GM12872 (cell line): Measurements from ENCODE around the gene LYPD8.

ENCODE experiments used
- TF ChIP-seq, protein P1 (sequence below): IDR thresholded peaks from 3 replicates; pipeline ENCODE4 v1.5.1; 2011; ENCODE audit warnings: low read depth, mild to moderate bottlenecking, low read length, moderate library complexity; ENCODE audit not compliant: insufficient read depth

LYPD8 gene

DNA sequence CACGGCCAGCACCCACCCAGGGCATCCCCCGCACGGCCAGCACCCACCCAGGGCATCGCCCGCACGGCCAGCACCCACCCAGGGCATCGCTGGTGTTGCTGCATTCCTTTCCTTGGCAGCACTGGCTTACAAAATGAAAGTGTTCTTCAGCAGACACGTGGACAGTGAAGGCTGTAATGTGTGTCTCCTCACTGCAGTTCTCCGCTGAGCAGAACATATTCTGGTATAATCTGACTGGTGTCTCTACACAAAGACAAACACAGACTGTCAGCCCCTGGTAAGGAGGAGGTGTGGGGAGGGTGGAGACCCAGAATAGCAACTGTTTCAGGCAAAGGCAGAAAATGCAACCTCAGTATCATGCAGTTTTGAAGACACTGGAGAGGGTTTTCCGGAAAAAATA lies 7.3 kb downstream of the LYPD8 start:
- TF ChIP-seq, protein P1, sequence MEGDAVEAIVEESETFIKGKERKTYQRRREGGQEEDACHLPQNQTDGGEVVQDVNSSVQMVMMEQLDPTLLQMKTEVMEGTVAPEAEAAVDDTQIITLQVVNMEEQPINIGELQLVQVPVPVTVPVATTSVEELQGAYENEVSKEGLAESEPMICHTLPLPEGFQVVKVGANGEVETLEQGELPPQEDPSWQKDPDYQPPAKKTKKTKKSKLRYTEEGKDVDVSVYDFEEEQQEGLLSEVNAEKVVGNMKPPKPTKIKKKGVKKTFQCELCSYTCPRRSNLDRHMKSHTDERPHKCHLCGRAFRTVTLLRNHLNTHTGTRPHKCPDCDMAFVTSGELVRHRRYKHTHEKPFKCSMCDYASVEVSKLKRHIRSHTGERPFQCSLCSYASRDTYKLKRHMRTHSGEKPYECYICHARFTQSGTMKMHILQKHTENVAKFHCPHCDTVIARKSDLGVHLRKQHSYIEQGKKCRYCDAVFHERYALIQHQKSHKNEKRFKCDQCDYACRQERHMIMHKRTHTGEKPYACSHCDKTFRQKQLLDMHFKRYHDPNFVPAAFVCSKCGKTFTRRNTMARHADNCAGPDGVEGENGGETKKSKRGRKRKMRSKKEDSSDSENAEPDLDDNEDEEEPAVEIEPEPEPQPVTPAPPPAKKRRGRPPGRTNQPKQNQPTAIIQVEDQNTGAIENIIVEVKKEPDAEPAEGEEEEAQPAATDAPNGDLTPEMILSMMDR, result no peak

DNA sequence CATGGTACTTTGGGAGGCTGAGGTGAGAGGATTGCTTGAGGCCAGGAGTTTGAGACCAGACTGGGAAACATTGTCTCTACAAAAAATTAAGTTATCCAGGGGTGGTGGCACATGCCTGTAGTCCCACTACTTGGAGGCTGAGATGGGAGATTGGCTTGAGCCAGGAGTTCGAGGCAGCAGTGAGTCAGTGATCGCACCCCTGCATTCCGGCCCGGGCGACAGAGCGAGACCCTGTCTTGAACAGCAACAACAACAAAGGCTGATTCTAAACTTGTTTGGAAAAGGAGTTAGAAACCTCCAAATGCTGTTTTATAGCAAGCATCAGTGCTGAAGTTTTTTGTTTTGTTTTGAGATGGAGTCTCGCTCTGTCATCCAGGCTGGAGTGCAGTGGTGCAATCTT lies 14.7 kb downstream of the LYPD8 start:
- TF ChIP-seq, protein P1, result no peak

DNA sequence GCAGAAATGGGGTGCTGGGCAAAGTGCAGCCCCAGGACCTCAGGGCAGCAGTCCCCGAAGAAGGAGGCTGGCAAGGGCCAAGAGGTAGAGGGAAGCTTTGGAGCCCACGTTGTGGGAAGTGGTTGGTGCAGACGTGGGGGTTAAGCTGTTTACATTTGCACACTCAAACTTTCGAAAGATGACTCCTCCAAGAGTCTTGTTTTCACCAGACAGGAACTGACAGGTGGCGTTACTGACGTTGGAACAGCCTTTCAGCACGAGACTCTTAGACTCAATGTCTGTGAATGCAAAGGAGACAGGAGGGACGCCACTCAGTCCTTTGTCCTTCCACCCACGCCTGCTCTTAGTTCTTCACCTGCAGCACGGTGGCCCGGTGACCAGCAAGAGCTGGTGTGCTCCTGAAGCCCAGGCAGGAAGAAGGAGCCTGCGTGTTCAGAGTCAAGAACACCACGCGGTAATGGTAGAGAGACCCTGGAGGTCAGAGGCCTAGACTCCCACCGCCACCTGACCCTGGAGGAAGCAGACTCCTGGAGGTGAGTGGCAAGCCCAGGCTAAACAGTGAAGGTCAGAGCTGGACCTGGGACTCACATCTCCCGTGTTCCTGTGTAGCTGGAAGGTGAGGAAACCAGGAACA lies 15.9 kb downstream of the LYPD8 start:
- TF ChIP-seq, protein P1, result no peak

DNA sequence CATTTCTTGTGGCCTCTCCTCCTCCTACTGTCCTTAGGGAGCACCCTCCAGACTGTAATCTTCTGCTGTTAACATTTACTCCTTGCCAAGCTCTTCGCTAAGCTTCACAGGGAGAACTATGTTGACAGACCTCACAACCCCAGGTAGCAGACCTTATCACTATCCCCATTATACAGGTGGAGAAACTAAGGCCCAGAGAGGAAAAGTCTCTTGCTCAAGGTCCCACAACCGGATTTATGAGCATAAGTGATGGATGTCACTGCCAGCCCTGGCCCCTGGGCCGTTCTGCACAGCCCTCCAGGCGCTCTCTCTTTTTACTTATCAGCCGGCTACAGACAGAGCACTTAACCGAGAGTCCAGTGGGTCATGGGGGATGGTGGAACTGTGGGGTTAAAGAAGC lies 18.1 kb downstream of the LYPD8 start:
- TF ChIP-seq, protein P1, result no peak

DNA sequence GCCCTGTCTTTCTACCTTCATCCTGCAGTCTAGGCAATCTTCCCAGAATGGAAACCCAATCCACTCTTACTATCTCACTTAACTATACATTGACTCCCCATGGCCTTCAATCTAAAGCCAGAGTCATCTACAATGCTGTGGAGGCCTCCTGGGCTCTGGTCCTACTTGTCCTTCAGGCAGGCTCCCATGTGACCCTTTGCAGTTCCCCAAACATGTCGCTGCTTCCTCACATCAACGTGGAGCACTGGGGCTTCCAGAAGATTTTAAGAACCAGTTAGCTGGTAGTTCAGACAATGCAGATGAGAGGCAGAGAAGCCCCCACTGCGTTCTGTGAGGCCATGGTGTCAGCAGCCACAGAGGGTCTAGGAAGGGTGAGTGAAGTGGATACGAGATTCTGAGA lies 18.6 kb downstream of the LYPD8 start:
- TF ChIP-seq, protein P1, result no peak

DNA sequence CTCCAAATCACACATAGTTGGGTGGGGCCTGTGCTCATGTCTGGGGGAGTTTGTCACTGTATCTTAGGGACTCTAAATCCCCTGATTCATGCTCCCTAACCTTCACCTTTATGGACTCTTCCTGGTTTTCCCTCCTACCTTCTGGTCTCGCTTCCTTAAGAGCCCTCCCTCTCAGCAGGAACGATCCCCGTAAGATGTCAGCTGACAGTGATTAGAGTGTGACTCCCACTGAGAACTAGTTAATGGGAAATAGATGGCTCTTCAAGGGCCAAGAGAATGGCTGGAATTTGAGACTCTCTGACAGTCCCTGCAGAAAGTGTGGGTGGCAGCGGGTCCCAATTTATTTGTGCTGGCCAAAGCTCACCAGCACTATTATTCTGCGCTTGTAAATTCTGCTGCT lies 22.0 kb downstream of the LYPD8 start:
- TF ChIP-seq, protein P1, result no peak

DNA sequence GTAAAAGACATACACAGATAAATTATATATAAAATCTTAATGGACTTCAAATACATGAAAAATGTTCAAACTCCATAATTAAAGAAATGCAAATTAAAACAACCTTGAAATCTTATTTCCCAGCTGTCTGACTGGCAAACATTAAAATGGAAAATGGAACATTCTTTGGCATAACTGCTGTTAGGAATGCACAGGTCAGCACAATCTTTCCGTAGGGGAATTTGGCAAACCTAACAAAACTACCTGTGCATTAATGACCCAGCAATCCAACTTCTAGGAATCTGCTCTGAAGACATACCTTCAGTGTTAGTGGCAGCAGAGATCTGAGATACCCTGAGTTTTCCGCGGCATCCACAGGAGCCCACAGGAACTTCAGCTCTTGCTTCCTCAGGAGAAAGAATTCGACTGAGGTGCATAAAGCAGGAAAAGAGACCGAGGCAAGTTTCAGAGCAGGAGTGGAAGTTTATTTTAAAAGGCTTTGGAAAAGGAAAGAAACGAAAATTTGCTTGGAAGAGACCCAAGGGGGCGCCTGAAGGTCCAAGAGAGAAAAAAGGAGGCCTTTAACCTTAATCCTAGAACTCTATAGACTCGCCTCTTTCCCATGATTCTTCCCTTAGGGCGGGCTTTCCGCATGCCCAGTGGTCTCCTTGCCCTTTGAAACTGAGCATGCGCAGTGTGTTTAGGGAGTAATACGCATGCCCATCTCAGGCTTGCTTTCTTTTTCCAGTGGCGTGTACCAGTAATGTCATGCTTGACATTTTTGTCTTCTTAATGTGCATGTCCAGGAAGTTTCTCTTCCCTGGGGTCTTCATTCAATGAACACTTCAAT lies 24.8 kb downstream of the LYPD8 start:
- TF ChIP-seq, protein P1, result no peak
